ENCODE data around the gene EFCAB12.
"Not testable (repeated sequence)": the region's sequence is repeated elsewhere in the genome, so short reads cannot be mapped to it uniquely, and the experiment has no call there.

EFCAB12 gene

GRCh38 chr3:129391583-129391982 is 36.9 kb downstream of the EFCAB12 start:
- not testable (repeated sequence) for DNase-seq

GRCh38 chr3:129389572-129389937 is 38.9 kb downstream of the EFCAB12 start:
- no peak for DNase-seq

- DNase-seq, result not testable (repeated sequence)
Measured at GRCh38 chr3:129388791-129389571, 39.5 kb downstream of the EFCAB12 start.

- no peak for DNase-seq
Measured at GRCh38 chr3:129387487-129387886, 40.9 kb downstream of the EFCAB12 start.

- DNase-seq, result no peak
Measured at GRCh38 chr3:129386984-129387383, 41.5 kb downstream of the EFCAB12 start.

- not testable (repeated sequence) for DNase-seq
Measured at GRCh38 chr3:129385507-129385906, 42.9 kb downstream of the EFCAB12 start.

- no peak for DNase-seq
Measured at GRCh38 chr3:129384594-129385323, 43.7 kb downstream of the EFCAB12 start.

- not testable (repeated sequence) for DNase-seq
Measured at GRCh38 chr3:129384103-129384502, 44.3 kb downstream of the EFCAB12 start.

GRCh38 chr3:129383292-129383860 is 45.1 kb downstream of the EFCAB12 start:
- peak in 1 of 2 experiments; percentile 18 for DNase-seq

- DNase-seq, result no peak
Measured at GRCh38 chr3:129382366-129382765, 46.1 kb downstream of the EFCAB12 start.

- no peak for DNase-seq
Measured at GRCh38 chr3:129379582-129380358, 48.7 kb downstream of the EFCAB12 start.

- DNase-seq, result no peak
Measured at GRCh38 chr3:129378949-129379348, 49.5 kb downstream of the EFCAB12 start.

GRCh38 chr3:129377615-129378014 is 50.8 kb downstream of the EFCAB12 start:
- DNase-seq, result no peak

- no peak for DNase-seq
Measured at GRCh38 chr3:129375099-129375498, 53.3 kb downstream of the EFCAB12 start.

GRCh38 chr3:129371041-129371826 is 57.2 kb downstream of the EFCAB12 start:
- no peak for DNase-seq

- no peak for DNase-seq
Measured at GRCh38 chr3:129370248-129370964, 58.0 kb downstream of the EFCAB12 start.

- DNase-seq, result no peak
Measured at GRCh38 chr3:129369711-129370110, 58.7 kb downstream of the EFCAB12 start.

- no peak for DNase-seq
Measured at GRCh38 chr3:129367821-129368220, 60.6 kb downstream of the EFCAB12 start.

- no peak for DNase-seq
Measured at GRCh38 chr3:129366312-129366831, 62.1 kb downstream of the EFCAB12 start.

GRCh38 chr3:129365296-129366136 is 62.9 kb downstream of the EFCAB12 start:
- no peak for DNase-seq
